Superior temporal gyrus (tissue), 1 donor: ENCODE measurements around the gene ESR2.
A peak's percentile ranks its signal among the peaks of the same experiment; 100 is the strongest.
"Not testable (repeated sequence)": the region's sequence is repeated elsewhere in the genome, so short reads cannot be mapped to it uniquely, and the experiment has no call there.

ENCODE experiments used
- DNase-seq: peaks from one replicate; pipeline ENCODE4 v3.0.0-alpha.2; 2016; ENCODE audit errors: extremely low spot score

ESR2 gene

GRCh38 chr14:64293976-64294671 lies at the start of gene ESR2:
Gene ESR2 (minus strand): TSS chr14:64294371. CDS start chr14:64282985, 11,386 bp downstream.
- DNase-seq: no peak

- DNase-seq: no peak
These were observed 46.5 kb upstream of the ESR2 start for GRCh38 chr14:64340560-64341196.

- DNase-seq: peak; percentile 91
These were observed 44.6 kb upstream of the ESR2 start for GRCh38 chr14:64338616-64339316.

- DNase-seq: peak; percentile 40
These were observed 43.9 kb upstream of the ESR2 start for GRCh38 chr14:64337888-64338615.

GRCh38 chr14:64329149-64329548 lies 35.0 kb upstream of the ESR2 start:
- DNase-seq: no peak

- DNase-seq: no peak
These were observed 32.3 kb upstream of the ESR2 start for GRCh38 chr14:64326502-64326901.

- DNase-seq: no peak
These were observed 30.7 kb upstream of the ESR2 start for GRCh38 chr14:64324895-64325294.

- no peak for DNase-seq
These were observed 30.3 kb upstream of the ESR2 start for GRCh38 chr14:64324461-64324860.

GRCh38 chr14:64320362-64320761 lies 26.2 kb upstream of the ESR2 start:
- not testable (repeated sequence) for DNase-seq

- not testable (repeated sequence) for DNase-seq
These were observed 24.5 kb upstream of the ESR2 start for GRCh38 chr14:64318695-64319094.

- DNase-seq: peak; percentile 86
These were observed 9.3 kb upstream of the ESR2 start for GRCh38 chr14:64303471-64303917.

- no peak for DNase-seq
These were observed 4.6 kb upstream of the ESR2 start for GRCh38 chr14:64298773-64299172.

GRCh38 chr14:64296561-64296960 lies 2.4 kb upstream of the ESR2 start:
- peak; percentile 60 for DNase-seq

- DNase-seq: peak; percentile 43
These were observed 672 bp upstream of the ESR2 start for GRCh38 chr14:64294672-64295413.

- DNase-seq: no peak
These were observed 2.0 kb downstream of the ESR2 start for GRCh38 chr14:64292197-64292596.

- no peak for DNase-seq
These were observed 4.6 kb downstream of the ESR2 start for GRCh38 chr14:64289571-64289970.

GRCh38 chr14:64281805-64282204 lies 12.4 kb downstream of the ESR2 start:
- DNase-seq: no peak

GRCh38 chr14:64279704-64280668 lies 14.2 kb downstream of the ESR2 start:
- DNase-seq: no peak

- DNase-seq: no peak
These were observed 15.7 kb downstream of the ESR2 start for GRCh38 chr14:64278458-64278857.

GRCh38 chr14:64272019-64272418 lies 22.2 kb downstream of the ESR2 start:
- no peak for DNase-seq
